Stimulated activated CD8-positive, alpha-beta memory T cell treated with anti-CD3 and anti-CD28 coated beads, Interleukin-7, amount 100 ng/mL, for 4 hours (primary cell): ENCODE results near the gene STK17B.
"Not testable (repeated sequence)": the region's sequence is repeated elsewhere in the genome, so short reads cannot be mapped to it uniquely, and the experiment has no call there.

ENCODE experiments used
- DNase-seq, 2 donors: peaks; one replicate each; pipeline ENCODE4 v3.0.0-alpha.2; 2020; ENCODE audit warnings: low read depth in 2 of 2

The STK17B gene

DNA sequence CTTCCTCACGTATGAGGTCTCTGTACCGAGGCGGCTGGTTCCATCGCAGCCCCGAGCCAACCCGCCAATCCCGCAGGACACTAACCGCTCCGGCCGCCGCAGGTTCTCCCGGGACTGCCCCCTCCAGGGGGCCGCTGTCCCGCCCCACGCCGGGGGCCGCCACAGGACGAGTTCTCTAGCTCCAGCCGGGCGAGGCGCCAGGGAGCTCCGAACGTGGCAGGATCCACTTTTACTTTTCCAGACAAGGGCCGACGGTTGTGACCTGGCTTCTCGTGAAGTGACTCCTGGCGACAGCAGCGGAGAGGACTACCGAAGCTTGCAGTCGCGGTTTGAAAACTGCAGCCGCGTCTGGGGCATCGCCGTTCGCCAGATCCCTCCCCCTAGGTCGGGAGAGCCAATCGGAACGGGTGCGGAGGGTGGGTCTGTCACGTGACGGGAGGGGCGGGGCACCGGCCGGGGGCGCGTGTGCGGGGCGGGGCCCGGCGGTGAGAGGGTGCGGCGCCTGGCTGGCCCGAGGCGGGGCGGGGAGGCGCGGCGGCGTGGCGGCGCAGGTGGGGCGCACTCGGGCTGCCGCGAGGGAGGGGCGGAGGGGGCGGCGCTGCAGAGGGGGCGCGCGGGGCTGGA lies at the start of gene STK17B:
Gene STK17B, minus strand, starts transcription at position 331 of the 624 bp plus-strand sequence. CDS start 8,195 bp downstream, outside the sequence.
- DNase-seq: peak; percentile 95

DNA sequence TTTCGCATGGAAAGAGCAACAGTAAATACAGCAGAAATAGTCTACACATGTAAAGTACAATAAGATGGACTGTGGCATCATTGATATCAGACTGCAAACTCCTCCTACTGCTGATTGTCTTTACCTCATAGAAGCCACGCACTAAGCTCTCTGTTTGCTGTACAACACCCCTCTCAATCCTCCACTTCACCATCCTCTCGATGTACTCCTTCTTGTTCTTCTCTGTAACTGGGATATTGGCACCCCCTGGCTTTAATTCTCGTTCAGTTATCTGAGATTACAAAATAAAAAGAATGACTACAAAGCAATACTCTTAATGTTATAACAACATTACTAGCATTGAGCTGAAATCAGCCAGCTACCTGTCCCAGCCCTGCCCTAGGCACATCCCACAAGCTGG lies 49.3 kb upstream of the STK17B start:
- DNase-seq: no peak

GRCh38 chr2:196219671-196220070 lies 48.3 kb upstream of the STK17B start:
- DNase-seq: no peak

- DNase-seq: no peak
These were observed 46.7 kb upstream of the STK17B start for GRCh38 chr2:196218106-196218505.

GRCh38 chr2:196217116-196217515 lies 45.7 kb upstream of the STK17B start:
- no peak for DNase-seq

DNA sequence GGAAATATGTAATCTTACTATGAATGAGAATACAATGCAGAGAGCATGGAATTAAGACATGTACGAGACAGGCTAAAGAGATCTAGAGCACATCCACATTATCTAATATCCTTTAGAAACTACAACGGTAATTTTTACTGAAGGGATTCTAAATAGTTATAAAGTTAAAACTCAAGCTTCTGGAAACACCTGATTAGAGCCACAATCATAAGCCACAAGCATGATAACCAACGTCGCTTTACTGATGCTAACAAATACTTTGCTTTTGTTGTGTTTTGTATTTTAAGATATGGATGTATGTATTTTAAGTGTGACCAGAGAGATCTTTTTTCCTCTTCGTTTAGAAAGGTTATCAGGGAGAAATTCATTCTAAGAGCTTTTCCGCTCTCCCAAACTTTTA lies 44.0 kb upstream of the STK17B start:
- DNase-seq: no peak

GRCh38 chr2:196214156-196214555 lies 42.8 kb upstream of the STK17B start:
- DNase-seq: no peak

DNA sequence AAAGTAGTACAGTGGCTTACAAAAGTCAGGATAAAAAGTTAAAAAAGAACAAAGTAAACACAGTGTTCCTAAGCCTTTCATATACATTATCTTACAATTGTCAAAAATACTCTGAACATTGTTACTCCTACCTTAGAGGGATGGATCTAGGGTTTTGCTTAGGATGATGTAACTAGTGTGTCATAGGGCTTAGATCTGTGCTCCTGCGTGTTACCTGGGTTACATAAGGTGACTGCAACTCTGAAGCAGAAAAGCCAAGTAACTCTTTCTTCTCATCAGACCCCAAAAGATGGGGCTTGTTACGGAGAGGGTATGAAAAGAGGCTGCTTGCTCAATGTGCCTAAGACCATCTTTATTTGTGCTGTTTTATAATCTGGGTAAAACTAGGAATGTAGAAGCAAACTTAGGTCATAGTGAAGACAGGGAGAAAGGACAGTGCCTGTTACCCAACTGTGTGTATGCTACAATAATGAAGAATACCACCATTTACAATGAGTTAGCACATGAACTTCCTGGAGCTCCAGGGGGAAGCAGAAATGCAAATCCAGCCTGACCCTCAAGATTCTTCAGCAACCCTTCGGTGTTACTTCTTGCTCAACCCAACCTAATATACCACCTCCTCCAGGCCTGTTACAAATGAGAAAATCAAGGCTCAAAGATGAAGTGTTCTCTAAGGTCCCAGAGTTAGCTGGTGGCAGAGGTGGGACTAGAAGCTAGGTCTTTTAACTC lies 42.0 kb upstream of the STK17B start:
- no peak for DNase-seq

DNA sequence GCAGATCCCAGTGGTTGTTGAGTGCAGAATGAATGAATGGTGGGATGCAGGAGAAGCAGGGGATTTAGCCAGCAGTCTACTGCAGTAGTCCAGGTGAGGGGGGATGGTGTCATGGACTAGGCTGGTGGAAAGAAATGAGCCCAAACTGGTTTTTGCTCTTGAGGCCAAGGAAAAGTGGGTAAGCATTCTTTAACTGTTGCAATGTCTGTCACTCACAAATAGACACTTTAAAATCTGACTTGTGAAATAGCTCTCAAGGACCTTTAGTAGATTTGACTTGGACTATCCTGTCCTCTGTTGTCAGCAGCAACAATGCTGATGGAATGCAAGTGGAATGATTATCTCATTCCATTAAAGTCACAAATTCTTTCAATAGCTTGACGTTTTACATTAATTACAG lies 37.5 kb upstream of the STK17B start:
- DNase-seq: no peak

DNA sequence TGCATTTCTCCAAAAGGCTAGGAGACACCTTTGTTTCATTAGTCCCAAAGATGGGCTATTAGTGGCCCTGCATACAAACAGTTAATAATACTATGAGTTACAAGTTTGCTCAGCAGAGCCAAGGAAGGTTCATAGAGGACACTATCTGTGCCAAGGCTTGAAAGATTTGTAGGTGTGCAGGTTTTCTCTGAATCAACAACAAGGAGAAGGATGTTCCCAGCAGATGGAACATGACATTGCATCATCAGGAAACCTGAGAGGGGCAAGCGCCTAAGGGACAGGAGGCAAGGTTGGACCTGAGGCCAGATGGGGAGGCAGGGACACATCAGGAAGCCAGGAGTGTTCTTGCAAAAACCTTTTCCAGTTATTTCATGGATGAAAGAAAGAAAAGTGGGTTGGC lies 35.4 kb upstream of the STK17B start:
- no peak for DNase-seq

DNA sequence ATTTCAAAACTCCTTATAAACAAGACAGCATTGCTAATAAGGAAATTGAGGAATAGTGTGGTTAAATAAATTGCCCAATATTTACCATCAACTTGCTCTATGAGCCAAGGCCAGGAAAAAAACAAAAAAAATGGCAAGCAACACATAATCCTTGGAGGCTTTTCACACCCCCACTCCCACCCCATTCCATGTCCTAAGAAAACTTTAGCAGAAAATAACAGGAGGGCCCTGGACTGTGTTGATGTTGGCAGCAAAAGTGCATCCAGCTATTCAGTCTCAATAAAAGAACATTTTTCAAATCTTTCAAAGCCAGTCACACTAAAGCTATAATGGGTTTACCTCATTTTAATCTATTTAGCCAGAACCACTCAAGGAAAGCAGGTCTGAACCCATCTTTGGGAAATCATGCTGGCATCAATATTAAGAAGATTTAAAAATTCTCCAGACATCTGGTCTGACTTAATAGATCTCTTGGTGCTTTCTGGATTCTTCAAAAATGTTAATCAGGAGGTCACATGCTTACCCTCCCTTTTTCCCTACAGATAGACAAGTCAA lies 34.6 kb upstream of the STK17B start:
- no peak for DNase-seq

GRCh38 chr2:196205011-196205766 lies 33.8 kb upstream of the STK17B start:
- no peak for DNase-seq

- no peak for DNase-seq
These were observed 30.0 kb upstream of the STK17B start for GRCh38 chr2:196201229-196202009.

- no peak for DNase-seq
These were observed 29.2 kb upstream of the STK17B start for GRCh38 chr2:196200557-196200956.

DNA sequence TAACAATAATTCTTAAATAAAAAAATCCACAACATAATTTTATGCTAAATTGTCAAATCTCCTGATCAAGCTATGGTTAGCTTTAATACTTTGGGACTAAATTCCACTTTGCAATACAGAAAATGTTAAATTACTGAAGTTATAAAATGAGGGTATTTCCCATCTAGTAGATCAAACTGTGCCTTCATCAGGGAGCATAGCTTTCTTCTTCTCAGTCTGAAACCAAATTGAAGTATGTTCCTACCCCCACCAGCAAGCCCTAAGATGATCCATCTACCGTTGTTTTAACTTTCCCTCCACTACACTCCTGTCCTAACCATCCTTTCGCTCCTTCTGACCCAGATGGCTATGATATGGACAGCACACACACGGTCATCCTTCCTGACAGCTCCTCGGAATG lies 24.4 kb upstream of the STK17B start:
- DNase-seq: no peak

DNA sequence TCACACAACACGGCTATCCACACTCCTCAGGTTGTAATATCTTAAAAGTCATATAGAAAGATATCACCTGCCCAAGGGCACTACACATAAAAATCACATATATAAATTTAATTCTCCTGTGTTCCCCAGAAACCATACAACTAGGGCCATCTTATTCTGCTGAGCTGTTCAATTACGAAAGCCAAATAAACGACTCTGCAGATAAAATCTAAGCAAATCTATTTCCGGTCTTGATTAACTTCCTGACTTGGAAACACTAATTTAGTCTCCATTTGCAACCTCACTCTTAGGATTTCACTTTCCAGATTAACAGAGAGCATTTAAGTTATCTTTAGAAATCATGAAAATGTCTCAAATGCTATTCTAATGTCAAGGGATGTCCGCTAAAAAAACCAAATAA lies 23.9 kb upstream of the STK17B start:
- DNase-seq: no peak

GRCh38 chr2:196191541-196191940 lies 20.2 kb upstream of the STK17B start:
- DNase-seq: no peak

DNA sequence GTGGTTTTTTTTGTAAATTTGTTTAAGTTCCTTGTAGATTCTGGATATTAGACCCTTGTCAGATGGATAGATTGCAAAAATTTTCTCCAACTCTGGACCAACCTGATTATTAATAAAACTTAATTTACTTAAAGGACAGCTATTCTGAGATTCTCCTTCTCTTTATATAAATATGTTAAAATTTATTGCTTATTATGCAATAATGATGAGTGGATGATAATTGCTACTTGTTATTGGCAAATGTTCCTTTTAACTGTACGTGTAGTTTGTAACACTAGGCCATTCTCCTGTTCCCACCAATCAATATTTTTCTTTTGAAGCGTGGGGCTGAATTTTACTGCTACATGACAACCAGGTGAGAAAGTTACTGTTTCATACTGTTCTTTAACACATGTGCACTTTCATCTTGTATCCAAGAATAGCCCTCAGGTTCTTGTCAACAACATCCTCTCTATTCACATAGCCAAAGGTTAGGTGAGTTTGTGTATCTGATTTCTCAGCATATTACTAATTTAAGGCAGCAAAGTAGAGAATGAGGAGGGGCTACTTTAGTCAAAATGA lies 16.6 kb upstream of the STK17B start:
- no peak for DNase-seq

DNA sequence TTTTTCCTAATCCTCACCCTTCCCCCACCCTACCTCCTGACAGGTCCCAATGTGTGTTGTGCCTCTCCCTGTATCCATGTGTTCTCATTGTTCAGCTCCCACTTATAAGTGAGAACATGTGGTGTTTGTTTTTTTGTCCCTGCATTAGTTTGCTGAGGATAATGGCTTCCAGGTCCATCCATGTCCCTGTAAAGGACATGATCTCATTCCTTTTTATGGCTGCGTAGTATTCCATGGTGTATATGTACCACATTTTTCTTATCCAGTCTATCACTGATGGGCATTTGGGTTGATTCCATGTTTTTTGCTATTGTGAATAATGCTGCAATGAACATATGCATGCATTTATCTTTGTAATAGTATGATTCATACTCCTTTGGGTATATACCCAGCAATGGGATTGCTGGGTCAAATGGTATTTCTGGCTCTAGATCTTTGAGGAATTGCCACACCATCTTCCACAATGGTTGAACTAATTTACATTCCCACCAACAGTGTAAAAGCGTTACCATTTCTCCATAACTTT lies 15.9 kb upstream of the STK17B start:
- not testable (repeated sequence) for DNase-seq

GRCh38 chr2:196186266-196186980 lies 15.0 kb upstream of the STK17B start:
- no peak for DNase-seq

DNA sequence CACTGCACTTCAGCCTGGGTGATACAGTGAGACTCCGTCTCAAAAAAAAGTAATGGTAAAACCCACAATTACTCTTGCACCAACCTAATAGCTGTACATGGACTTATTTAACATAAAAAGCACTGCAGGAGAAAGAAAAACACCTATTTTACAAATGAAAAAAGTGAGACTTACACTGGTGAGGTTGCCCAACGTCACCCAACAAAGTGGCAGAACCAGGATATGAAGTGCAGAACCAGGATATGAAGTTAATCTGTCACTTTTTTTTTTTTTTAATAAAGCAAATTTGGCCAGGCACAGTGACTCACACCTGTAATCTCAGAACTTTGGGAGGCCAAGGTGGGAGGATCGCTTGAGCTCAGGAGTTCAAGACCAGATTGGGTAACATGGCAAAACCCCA lies 13.5 kb upstream of the STK17B start:
- DNase-seq: no peak
